Tibial artery (tissue), 4 donors: ENCODE measurements around the gene XPO6.

Experiments
- DNase-seq, 2 donors: peaks; one replicate each; pipeline ENCODE4 v3.0.0-alpha.2; 2019
- H3K27ac ChIP-seq, 2 donors: fragments of 200-600 bp; sonication (generic) in 1 of 2; 1 replicate in 1 of 2; 2 replicates in 1 of 2; pipeline ENCODE4 v1.5.1; 2018 to 2019; ENCODE audit warnings: mild to moderate bottlenecking in 1 of 2
- H3K27me3 ChIP-seq, 2 donors: fragments of 200-600 bp; sonication (generic) in 1 of 2; one replicate each; pipeline versions ENCODE4 v1.5.1 to v1.6.0; 2016 to 2019
- H3K36me3 ChIP-seq, 3 donors: fragments of 200-600 bp; sonication (generic) in 2 of 3; one replicate each; pipeline ENCODE4 v1.5.1; 2016 to 2019; ENCODE audit warnings: mild to moderate bottlenecking in 2 of 3
- H3K4me1 ChIP-seq, 4 donors: fragments of 200-600 bp; sonication (generic) in 2 of 4; 1 replicate in 3 of 4; 2 replicates in 1 of 4; pipeline ENCODE4 v1.5.1; 2016 to 2019
- H3K4me3 ChIP-seq, 2 donors: fragments of 200-600 bp; sonication (generic) in 1 of 2; 1 replicate in 1 of 2; 2 replicates in 1 of 2; pipeline ENCODE4 v1.5.1; 2018 to 2019; ENCODE audit warnings: mild to moderate bottlenecking in 2 of 2
- H3K9me3 ChIP-seq, 3 donors: fragments of 200-600 bp; sonication (generic) in 1 of 3; one replicate each; pipeline ENCODE4 v1.5.1; 2016 to 2019
- CTCF ChIP-seq, 2 experiments: fragments of 200-600 bp in 1 of 2; fragments of 450-650 bp in 1 of 2; IDR thresholded peaks; one replicate each; pipeline ENCODE4 v1.5.1; 2017 to 2019; ENCODE audit warnings: antibody characterized with exemption in 2 of 2, mild to moderate bottlenecking in 1 of 2, moderate library complexity in 1 of 2
- intact Hi-C: fragments of 100-400 bp; cut with DNase I; formaldehyde crosslinking; loops from one replicate; pipeline ENCODE4 v1.15.0; 2023; ENCODE audit warnings: low total_unique reads

XPO6 gene

GRCh38 chr16:28061352-28062101 lies 150.2 kb downstream of the XPO6 start:
- H3K27me3 ChIP-seq = peaks cover 0 to 44% of the 10 kb centered on the region in 2 donors
- intact Hi-C loops = no loop called here
- H3K9me3 ChIP-seq = no peaks in the 10 kb centered on the region
- no peak overlapping the region for H3K27ac ChIP-seq
- no peak for DNase-seq
- no peaks in the 10 kb centered on the region for H3K36me3 ChIP-seq
- peaks cover 0 to 21% (median 13%) of the 10 kb centered on the region in 4 donors for H3K4me1 ChIP-seq
- TF ChIP-seq CTCF (IDR thresholded peaks at IDR 0.05) = no peak
- no peak overlapping the region for H3K4me3 ChIP-seq

GRCh38 chr16:28059841-28060575 lies 151.8 kb downstream of the XPO6 start:
- H3K27ac ChIP-seq = no peak overlapping the region
- H3K4me3 ChIP-seq = no peak overlapping the region
- no peaks in the 10 kb centered on the region for H3K9me3 ChIP-seq
- peaks cover 0 to 21% (median 13%) of the 10 kb centered on the region in 4 donors for H3K4me1 ChIP-seq
- TF ChIP-seq CTCF (IDR thresholded peaks at IDR 0.05) = no peak
- H3K36me3 ChIP-seq = no peaks in the 10 kb centered on the region
- H3K27me3 ChIP-seq = peaks cover 0 to 47% of the 10 kb centered on the region in 2 donors
- no peak for DNase-seq
- intact Hi-C loops = no loop called here

- Histone ChIP-seq H3K36me3 (no peaks in the 10 kb centered on the region), H3K4me3 (no peak overlapping the region), H3K27me3 (peaks cover 0 to 37% of the 10 kb centered on the region in 2 donors), H3K4me1 (peaks cover 0 to 21% (median 13%) of the 10 kb centered on the region in 4 donors), H3K27ac (no peak overlapping the region), H3K9me3 (no peaks in the 10 kb centered on the region)
- intact Hi-C loops = no loop called here
- DNase-seq = no peak
- TF ChIP-seq CTCF (IDR thresholded peaks at IDR 0.05) = no peak
These were observed 152.8 kb downstream of the XPO6 start for GRCh38 chr16:28058839-28059589.

- Histone ChIP-seq H3K36me3 (no peaks in the 10 kb centered on the region), H3K27ac (no peak overlapping the region), H3K4me3 (no peak overlapping the region), H3K4me1 (peaks cover 0 to 11% (median 8%) of the 10 kb centered on the region in 4 donors), H3K9me3 (no peaks in the 10 kb centered on the region), H3K27me3 (peaks cover 0 to 36% of the 10 kb centered on the region in 2 donors)
- no peak for TF ChIP-seq CTCF (IDR thresholded peaks at IDR 0.05)
- DNase-seq = no peak
- intact Hi-C loops = no loop called here
These were observed 153.8 kb downstream of the XPO6 start for GRCh38 chr16:28057949-28058348.

GRCh38 chr16:28053461-28053860 lies 158.3 kb downstream of the XPO6 start:
- Histone ChIP-seq H3K4me1 (no peaks in the 10 kb centered on the region), H3K9me3 (peaks cover 0 to 4% (median 3%) of the 10 kb centered on the region in 3 donors), H3K36me3 (no peaks in the 10 kb centered on the region), H3K4me3 (no peak overlapping the region), H3K27ac (no peak overlapping the region), H3K27me3 (peaks cover 0 to 11% of the 10 kb centered on the region in 2 donors)
- intact Hi-C loops = no loop called here
- DNase-seq = no peak
- TF ChIP-seq CTCF (IDR thresholded peaks at IDR 0.05) = no peak
